ENCODE measurements around the gene FN1. TPM values are rescaled to one million over a fixed set of nuclear protein-coding genes. Genes with fewer than 3 reads are reported as not detected.

The FN1 gene
- polyA plus RNA-seq, 2 of the 4 experiments (the other 2 are of a cell fraction): 203 to 500 TPM

GRCh38 chr2:215358891-215359575 lies 76.8 kb downstream of the FN1 start:
- no peak for ATAC-seq
- H3K27ac ChIP-seq: no peak overlapping the region

GRCh38 chr2:215358312-215358845 lies 77.5 kb downstream of the FN1 start:
- 89% methylated on average over 4 of the region's 4 CpGs for WGBS (ENCODE audit: missing lambda C conversion rate)
- FAIRE-seq: no peak
- TF ChIP-seq HMGXB4 (CRISPR knock-in tag; IDR thresholded peaks at IDR 0.05; ENCODE audit: borderline replicate concordance) (no peak), HDAC2 (IDR thresholded peaks at IDR 0.05) (no peak), MAX (IDR thresholded peaks at IDR 0.05) (no peak), ESRRA (IDR thresholded peaks at IDR 0.05; ENCODE audit: borderline replicate concordance, low read length) (no peak), MYC (IDR thresholded peaks at IDR 0.05; ENCODE audit: borderline replicate concordance, low read length) (no peak), HOXA7 (CRISPR knock-in tag; IDR thresholded peaks at IDR 0.05) (no peak), EP300 (IDR thresholded peaks at IDR 0.05) (no peak), ZFP36 (IDR thresholded peaks at IDR 0.05; ENCODE audit: borderline replicate concordance, partially characterized antibody) (no peak), CBX2 (IDR thresholded peaks at IDR 0.05; ENCODE audit: borderline replicate concordance, low read depth) (no peak)
- no peak for DNase-seq (ENCODE audit: low read depth in 1 of 2, low spot score in 1 of 2)
- Histone ChIP-seq H3K9me3 (no peaks in the 10 kb centered on the region), H3K4me2 (no peak overlapping the region), H3K4me1 (no peaks in the 10 kb centered on the region), H3K27ac (no peak overlapping the region), H3K4me3 (no peak overlapping the region)
- no peak for ATAC-seq
- ChIA-PET CTCF (interaction anchor here (1.1 kb wide), 1 partner anchor 74 kb away, joined by 3 read pairs; no protein-coding TSS in a partner anchor), POLR2A (no interaction called here)

More at GRCh38 chr2:215358891-215359575, 76.8 kb downstream of the FN1 start:
- FAIRE-seq (no peak), DNase-seq (ENCODE audit: low read depth in 1 of 2, low spot score in 1 of 2) (no peak)
- no peak for TF ChIP-seq SMC3 (IDR thresholded peaks at IDR 0.05)
- TF ChIP-seq ZC3H11A (IDR thresholded peaks at IDR 0.05): no peak
- TF ChIP-seq HOXB13 (CRISPR knock-in tag; IDR thresholded peaks at IDR 0.05; ENCODE audit: low read depth): no peak
- no peak for TF ChIP-seq CBX2 (IDR thresholded peaks at IDR 0.05; ENCODE audit: borderline replicate concordance, low read depth)
- TF ChIP-seq RFX5 (IDR thresholded peaks at IDR 0.05): no peak
- TF ChIP-seq, protein P1, sequence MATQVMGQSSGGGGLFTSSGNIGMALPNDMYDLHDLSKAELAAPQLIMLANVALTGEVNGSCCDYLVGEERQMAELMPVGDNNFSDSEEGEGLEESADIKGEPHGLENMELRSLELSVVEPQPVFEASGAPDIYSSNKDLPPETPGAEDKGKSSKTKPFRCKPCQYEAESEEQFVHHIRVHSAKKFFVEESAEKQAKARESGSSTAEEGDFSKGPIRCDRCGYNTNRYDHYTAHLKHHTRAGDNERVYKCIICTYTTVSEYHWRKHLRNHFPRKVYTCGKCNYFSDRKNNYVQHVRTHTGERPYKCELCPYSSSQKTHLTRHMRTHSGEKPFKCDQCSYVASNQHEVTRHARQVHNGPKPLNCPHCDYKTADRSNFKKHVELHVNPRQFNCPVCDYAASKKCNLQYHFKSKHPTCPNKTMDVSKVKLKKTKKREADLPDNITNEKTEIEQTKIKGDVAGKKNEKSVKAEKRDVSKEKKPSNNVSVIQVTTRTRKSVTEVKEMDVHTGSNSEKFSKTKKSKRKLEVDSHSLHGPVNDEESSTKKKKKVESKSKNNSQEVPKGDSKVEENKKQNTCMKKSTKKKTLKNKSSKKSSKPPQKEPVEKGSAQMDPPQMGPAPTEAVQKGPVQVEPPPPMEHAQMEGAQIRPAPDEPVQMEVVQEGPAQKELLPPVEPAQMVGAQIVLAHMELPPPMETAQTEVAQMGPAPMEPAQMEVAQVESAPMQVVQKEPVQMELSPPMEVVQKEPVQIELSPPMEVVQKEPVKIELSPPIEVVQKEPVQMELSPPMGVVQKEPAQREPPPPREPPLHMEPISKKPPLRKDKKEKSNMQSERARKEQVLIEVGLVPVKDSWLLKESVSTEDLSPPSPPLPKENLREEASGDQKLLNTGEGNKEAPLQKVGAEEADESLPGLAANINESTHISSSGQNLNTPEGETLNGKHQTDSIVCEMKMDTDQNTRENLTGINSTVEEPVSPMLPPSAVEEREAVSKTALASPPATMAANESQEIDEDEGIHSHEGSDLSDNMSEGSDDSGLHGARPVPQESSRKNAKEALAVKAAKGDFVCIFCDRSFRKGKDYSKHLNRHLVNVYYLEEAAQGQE (IDR thresholded peaks at IDR 0.05): no peak
- TF ChIP-seq BHLHE40 (IDR thresholded peaks at IDR 0.05; ENCODE audit: low read depth, low read length): no peak
- no peak for TF ChIP-seq KDM1A (IDR thresholded peaks at IDR 0.05; ENCODE audit: low read depth)
- no peak for TF ChIP-seq NR3C1 (IDR thresholded peaks at IDR 0.05)
- no peak for TF ChIP-seq ATOH8 (CRISPR knock-in tag; IDR thresholded peaks at IDR 0.05; ENCODE audit: low read depth)
- Histone ChIP-seq H3K4me1 (no peaks in the 10 kb centered on the region), H3K4me2 (no peak overlapping the region), H3K4me3 (no peak overlapping the region), H3K9me3 (no peaks in the 10 kb centered on the region)
- 93% methylated on average over 15 of the region's 15 CpGs for WGBS (ENCODE audit: missing lambda C conversion rate)
- ChIA-PET CTCF (interaction anchor here (1.1 kb wide), 1 partner anchor 73 kb away, joined by 3 read pairs; no protein-coding TSS in a partner anchor), POLR2A (no interaction called here)

Data from A549 (cell line).